ENCODE results near the gene RDH5. TPM values are rescaled to one million over a fixed set of nuclear protein-coding genes. Genes with fewer than 3 reads are reported as not detected.

The RDH5 gene
- total RNA-seq, 2 experiments from 2014 or later: 2.1 to 2.6 TPM

DNA sequence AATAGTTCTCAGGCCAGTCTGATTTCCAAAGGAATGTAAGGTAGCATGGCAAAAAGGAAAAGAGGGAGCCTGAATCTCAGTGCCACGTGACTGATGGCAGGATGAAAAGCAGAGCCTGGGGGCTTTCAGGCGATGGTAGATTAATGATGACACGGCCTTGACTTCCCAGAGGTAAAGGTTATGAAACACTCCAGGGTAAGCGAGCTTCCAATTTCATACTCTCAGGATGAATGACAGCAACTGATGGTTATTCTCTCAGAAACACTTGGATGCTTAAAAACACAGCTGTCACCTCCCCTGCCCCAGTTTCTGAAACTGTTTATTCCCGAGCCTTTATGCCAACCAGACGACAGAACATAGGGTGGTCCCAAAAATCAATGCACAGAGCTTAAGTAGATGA lies 51.5 kb downstream of the RDH5 start:
- peaks cover 23% of the 10 kb centered on the region for H3K36me3 Mint-ChIP-seq (ENCODE audit: low read depth)
- CTCF ChIA-PET: interaction anchor here (0.7 to 1.7 kb wide), 4 partner anchors 15 to 269 kb away, joined by 3 to 6 read pairs (median 4); no protein-coding TSS in a partner anchor
- intact Hi-C loops (cut with micrococcal nuclease): no loop called here

More for the DNA sequence above, 51.5 kb downstream of the RDH5 start:
- Mint-ChIP-seq H3K4me3 (no peak overlapping the region), H3K27ac (no peak overlapping the region), H3K9me3 (no peaks in the 10 kb centered on the region), H3K4me1 (ENCODE audit: low read depth) (peaks cover 6% of the 10 kb centered on the region), H3K27me3 (ENCODE audit: low read depth) (no peaks in the 10 kb centered on the region)
- DNase-seq: no peak

Other genes starting within 250 kb of the RDH5 start
- not detected for gene OR6C68, start 228.0 kb upstream of the RDH5 start, total RNA-seq
- gene OR6C4, start 170.8 kb upstream of the RDH5 start, total RNA-seq: not detected
- not detected for gene OR2AP1, start 147.9 kb upstream of the RDH5 start, total RNA-seq
- gene OR10P1, start 83.5 kb upstream of the RDH5 start, total RNA-seq: not detected
- gene ITGA7, start 12.5 kb upstream of the RDH5 start, total RNA-seq: 1 to 10 TPM; 3.9 to 4.8 TPM
- gene BLOC1S1, start 4.3 kb upstream of the RDH5 start, total RNA-seq: 100 to 1,000 TPM; 118 to 124 TPM
- 10 to 100 TPM; 62.3 to 73.6 TPM for gene CD63, start 8.6 kb downstream of the RDH5 start, total RNA-seq
- gene GDF11, start 22.7 kb downstream of the RDH5 start, total RNA-seq: 1 to 10 TPM; 4.2 TPM
- 100 to 1,000 TPM; 100 to 101 TPM for gene SARNP, start 97.3 kb downstream of the RDH5 start, total RNA-seq
- gene ORMDL2, start 97.6 kb downstream of the RDH5 start, total RNA-seq: 10 to 100 TPM; 23.8 to 26.4 TPM
- 10 to 100 TPM; 19.7 to 21.9 TPM for gene DNAJC14, start 109.2 kb downstream of the RDH5 start, total RNA-seq
- gene MMP19, start 122.5 kb downstream of the RDH5 start, total RNA-seq: under 1 TPM in 1 of 2 experiments, not detected in 1; 0.10 TPM
- 10 to 100 TPM; 18.8 to 19.3 TPM for gene PYM1, start 207.5 kb downstream of the RDH5 start, total RNA-seq
- 100 to 1,000 TPM; 285 to 331 TPM for gene DGKA, start 210.8 kb downstream of the RDH5 start, total RNA-seq
- 1 to 10 TPM; 1.2 to 1.5 TPM for gene PMEL, start 245.6 kb downstream of the RDH5 start, total RNA-seq
- 100 to 1,000 TPM; 121 to 126 TPM for gene CDK2, start 246.4 kb downstream of the RDH5 start, total RNA-seq

Data from activated naive CD4-positive, alpha-beta T cell treated with anti-CD3 and anti-CD28 coated beads for 36 hours (primary cell).